ENCODE results near the gene CNKSR2. TPM values are rescaled to one million over a fixed set of nuclear protein-coding genes. Genes with fewer than 3 reads are reported as not detected.

The CNKSR2 gene
- total RNA-seq, 2 donors from 2014 or later: 1.7 TPM; not detected in 1

DNA sequence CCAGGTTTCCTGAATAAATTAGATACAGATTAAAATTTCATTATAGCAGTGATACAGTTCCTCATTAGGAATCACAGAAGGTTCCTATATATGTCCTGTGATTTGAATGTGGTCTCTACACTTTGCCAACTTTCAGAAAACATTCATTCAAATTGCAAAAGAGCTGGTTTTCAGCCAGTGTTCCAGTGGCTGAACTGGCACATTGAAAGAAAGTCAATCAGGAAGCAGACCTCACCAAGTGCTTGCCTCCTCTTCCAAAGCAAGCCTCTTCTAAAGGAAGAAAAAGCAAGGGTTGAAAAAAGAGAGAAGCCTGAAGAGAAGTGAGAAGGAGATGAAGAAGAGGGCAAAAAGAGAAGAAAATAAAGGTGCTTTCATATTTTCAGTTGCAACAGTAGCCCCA, 271.2 kb downstream of the CNKSR2 start:
- Histone ChIP-seq H3K4me3 (no peak overlapping the region), H3K9me3 (no peaks in the 10 kb centered on the region), H3K27ac (no peak overlapping the region), H3K4me1 (no peaks in the 10 kb centered on the region), H3K27me3 (no peaks in the 10 kb centered on the region), H3K36me3 (no peaks in the 10 kb centered on the region)
- DNase-seq (ENCODE audit: low spot score): no peak
- TF ChIP-seq, protein P1, sequence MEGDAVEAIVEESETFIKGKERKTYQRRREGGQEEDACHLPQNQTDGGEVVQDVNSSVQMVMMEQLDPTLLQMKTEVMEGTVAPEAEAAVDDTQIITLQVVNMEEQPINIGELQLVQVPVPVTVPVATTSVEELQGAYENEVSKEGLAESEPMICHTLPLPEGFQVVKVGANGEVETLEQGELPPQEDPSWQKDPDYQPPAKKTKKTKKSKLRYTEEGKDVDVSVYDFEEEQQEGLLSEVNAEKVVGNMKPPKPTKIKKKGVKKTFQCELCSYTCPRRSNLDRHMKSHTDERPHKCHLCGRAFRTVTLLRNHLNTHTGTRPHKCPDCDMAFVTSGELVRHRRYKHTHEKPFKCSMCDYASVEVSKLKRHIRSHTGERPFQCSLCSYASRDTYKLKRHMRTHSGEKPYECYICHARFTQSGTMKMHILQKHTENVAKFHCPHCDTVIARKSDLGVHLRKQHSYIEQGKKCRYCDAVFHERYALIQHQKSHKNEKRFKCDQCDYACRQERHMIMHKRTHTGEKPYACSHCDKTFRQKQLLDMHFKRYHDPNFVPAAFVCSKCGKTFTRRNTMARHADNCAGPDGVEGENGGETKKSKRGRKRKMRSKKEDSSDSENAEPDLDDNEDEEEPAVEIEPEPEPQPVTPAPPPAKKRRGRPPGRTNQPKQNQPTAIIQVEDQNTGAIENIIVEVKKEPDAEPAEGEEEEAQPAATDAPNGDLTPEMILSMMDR (IDR thresholded peaks at IDR 0.05): no peak

DNA sequence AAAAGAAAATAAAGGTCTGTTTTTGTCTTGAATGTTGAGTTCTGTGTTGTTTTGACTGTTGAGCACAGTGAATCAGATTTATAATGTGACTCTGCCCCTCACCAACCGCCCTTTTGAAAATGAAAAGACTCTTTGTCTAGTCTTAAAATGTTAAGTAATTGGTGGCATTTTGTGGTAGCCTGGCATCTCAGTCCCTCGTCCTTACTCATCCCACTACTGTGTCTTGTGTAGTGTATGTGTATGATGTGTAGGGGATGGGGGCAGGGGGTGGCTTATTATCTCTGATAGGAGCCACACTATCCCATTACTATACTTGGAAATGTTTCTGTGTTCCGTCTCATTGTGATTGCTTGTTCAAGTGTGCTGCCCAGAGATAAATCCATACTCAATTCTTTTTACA, 271.7 kb downstream of the CNKSR2 start:
- Histone ChIP-seq H3K4me1 (no peaks in the 10 kb centered on the region), H3K4me3 (no peak overlapping the region), H3K27me3 (no peaks in the 10 kb centered on the region), H3K9me3 (no peaks in the 10 kb centered on the region), H3K27ac (no peak overlapping the region), H3K36me3 (no peaks in the 10 kb centered on the region)
- no peak for DNase-seq (ENCODE audit: low spot score)
- TF ChIP-seq, protein P1 (IDR thresholded peaks at IDR 0.05): no peak

- Histone ChIP-seq H3K4me1 (no peaks in the 10 kb centered on the region), H3K36me3 (no peaks in the 10 kb centered on the region), H3K4me3 (peak overlapping the region in 1 of 2 donors; percentile 3), H3K27ac (no peak overlapping the region), H3K9me3 (no peaks in the 10 kb centered on the region), H3K27me3 (no peaks in the 10 kb centered on the region)
- no peak for DNase-seq (ENCODE audit: low spot score)
- TF ChIP-seq, protein P1 (IDR thresholded peaks at IDR 0.05): no peak
These were observed 281.8 kb downstream of the CNKSR2 start for GRCh38 chrX:21655901-21656586.

DNA sequence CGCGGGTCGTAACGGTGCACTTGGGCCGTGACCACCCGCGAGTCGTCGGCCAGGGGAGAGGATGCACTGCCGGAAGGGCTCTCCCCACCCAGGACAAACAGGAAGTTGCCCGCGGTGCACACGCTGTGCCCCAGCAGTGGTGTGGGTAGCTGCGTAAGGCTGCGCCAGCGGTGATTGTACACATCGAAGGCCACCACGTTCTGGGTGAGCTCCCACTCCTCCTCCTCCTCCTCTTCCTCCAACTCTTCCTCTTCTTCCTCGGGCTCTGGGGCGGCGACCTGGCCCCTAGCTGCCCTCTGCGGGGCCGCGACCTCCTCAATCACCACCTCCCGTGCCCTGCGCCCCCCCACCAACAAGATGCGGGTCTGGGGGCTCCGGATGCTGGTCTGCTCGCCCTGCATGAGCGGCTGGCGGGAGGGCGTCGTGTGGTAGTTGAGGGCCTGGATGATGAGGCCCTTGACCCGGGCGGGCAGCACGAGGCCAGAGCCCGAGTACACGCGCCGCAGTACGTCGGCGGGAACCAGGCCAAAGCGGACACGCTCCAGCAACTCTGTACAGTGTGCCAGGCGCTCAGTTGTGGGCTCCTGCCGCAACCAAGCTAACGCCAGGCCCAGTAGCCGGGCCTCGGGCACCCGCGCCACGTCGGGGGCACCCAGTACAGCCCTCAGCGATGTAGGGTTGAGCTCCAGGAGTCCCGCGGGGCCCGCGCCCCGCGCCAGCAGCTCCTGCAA, 282.5 kb downstream of the CNKSR2 start:
- H3K9me3 ChIP-seq: no peaks in the 10 kb centered on the region
- no peak overlapping the region for H3K27ac ChIP-seq
- DNase-seq (ENCODE audit: low spot score): no peak
- no peaks in the 10 kb centered on the region for H3K4me1 ChIP-seq
- TF ChIP-seq, protein P1 (IDR thresholded peaks at IDR 0.05): no peak
- H3K4me3 ChIP-seq: peak overlapping the region in 1 of 2 donors; percentile 3
- no peaks in the 10 kb centered on the region for H3K36me3 ChIP-seq
- no peaks in the 10 kb centered on the region for H3K27me3 ChIP-seq

DNA sequence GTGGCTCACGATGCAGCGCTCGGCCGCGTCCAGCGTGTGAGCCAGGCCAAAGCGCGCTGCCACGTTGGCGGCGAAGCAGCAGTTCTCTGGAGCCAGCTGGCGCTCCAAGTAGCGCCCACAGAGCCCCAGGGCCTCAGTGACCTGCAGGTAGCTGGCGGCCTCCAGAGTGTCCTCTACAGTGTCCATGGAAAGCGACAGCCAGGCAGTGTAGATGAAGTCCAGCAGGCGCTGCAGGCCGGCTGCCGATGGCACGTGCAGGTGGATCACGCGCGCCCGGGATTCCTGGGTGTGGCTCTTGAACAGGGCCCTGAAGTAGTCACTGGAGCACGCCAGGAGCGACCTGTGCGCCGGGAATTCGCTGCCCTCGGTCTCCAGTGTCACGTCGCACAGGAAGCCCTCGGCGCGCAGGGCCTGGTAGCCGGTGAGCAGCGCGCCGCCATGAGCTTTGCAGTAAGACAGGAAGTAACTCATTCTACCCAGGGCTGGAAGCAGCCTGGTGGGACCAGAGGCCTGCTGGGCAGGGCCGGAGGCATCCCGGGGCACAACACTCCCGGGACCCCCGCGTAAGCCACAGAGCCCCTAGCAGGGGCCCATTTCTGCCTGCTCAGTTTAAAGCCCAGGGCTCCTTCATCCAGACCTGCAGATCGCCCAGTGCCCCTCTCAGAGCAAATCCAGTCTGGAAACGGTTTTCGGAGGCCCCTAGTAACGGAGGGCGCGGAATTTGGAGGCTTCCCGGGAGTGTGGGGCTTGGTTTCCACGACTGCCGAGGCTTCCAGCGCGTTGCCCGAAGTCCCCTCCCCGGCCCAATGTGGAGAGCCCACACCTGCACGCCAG, 283.3 kb downstream of the CNKSR2 start:
- DNase-seq (ENCODE audit: low spot score): no peak

More for the DNA sequence above, 283.3 kb downstream of the CNKSR2 start:
- Histone ChIP-seq H3K4me3 (peak overlapping the region; percentile 32 to 40), H3K27ac (peak overlapping the region in 1 of 2 donors; percentile 44), H3K27me3 (no peaks in the 10 kb centered on the region), H3K36me3 (no peaks in the 10 kb centered on the region), H3K9me3 (no peaks in the 10 kb centered on the region), H3K4me1 (no peaks in the 10 kb centered on the region)
- TF ChIP-seq, protein P1 (IDR thresholded peaks at IDR 0.05): no peak

Measured in right atrium auricular region (tissue), 2 donors.